WERI-Rb-1 (cell line): Measurements from ENCODE around the gene ANKRD26.
A peak's percentile ranks its signal among the peaks of the same experiment; 100 is the strongest.

Experiments
- DNase-seq: peaks from one replicate; pipeline ENCODE4 v3.0.0-alpha.2; 2020
- H3K27ac ChIP-seq: fragments of 250-450 bp; sonication (Bioruptor Pico); 2 replicates; pipeline ENCODE4 v1.5.1; 2020; ENCODE audit warnings: mild to moderate bottlenecking, moderate library complexity
- H3K27me3 ChIP-seq: fragments of 250-450 bp; sonication (Bioruptor Pico); 2 replicates; pipeline ENCODE4 v1.5.1; 2021; ENCODE audit warnings: mild to moderate bottlenecking, low read depth, moderate library complexity; ENCODE audit not compliant: insufficient read depth, severe bottlenecking
- H3K36me3 ChIP-seq: fragments of 250-450 bp; sonication (Bioruptor Pico); 2 replicates; pipeline ENCODE4 v1.5.1; 2020; ENCODE audit warnings: mild to moderate bottlenecking, moderate library complexity
- H3K4me3 ChIP-seq: 2 replicates; pipeline ENCODE4 v1.5.1; 2011; ENCODE audit warnings: low read depth, mild to moderate bottlenecking, control low read depth, low read length
- H3K9me3 ChIP-seq: fragments of 250-450 bp; sonication (Bioruptor Pico); 2 replicates; pipeline ENCODE4 v1.5.1; 2021; ENCODE audit warnings: mild to moderate bottlenecking, moderate library complexity; ENCODE audit not compliant: severe bottlenecking
- TF ChIP-seq, protein P1 (sequence below): IDR thresholded peaks from 2 replicates; pipeline ENCODE4 v1.5.1; 2011; ENCODE audit warnings: low read depth, mild to moderate bottlenecking, control low read depth, inconsistent platforms, low read length

Gene ANKRD26

GRCh38 chr10:27134371-27134770, 34.1 kb upstream of the ANKRD26 start:
- Histone ChIP-seq H3K4me3 (no peak overlapping the region), H3K9me3 (no peaks in the 10 kb centered on the region), H3K36me3 (peaks cover 3% of the 10 kb centered on the region), H3K27ac (no peak overlapping the region), H3K27me3 (no peaks in the 10 kb centered on the region)
- TF ChIP-seq, protein P1, sequence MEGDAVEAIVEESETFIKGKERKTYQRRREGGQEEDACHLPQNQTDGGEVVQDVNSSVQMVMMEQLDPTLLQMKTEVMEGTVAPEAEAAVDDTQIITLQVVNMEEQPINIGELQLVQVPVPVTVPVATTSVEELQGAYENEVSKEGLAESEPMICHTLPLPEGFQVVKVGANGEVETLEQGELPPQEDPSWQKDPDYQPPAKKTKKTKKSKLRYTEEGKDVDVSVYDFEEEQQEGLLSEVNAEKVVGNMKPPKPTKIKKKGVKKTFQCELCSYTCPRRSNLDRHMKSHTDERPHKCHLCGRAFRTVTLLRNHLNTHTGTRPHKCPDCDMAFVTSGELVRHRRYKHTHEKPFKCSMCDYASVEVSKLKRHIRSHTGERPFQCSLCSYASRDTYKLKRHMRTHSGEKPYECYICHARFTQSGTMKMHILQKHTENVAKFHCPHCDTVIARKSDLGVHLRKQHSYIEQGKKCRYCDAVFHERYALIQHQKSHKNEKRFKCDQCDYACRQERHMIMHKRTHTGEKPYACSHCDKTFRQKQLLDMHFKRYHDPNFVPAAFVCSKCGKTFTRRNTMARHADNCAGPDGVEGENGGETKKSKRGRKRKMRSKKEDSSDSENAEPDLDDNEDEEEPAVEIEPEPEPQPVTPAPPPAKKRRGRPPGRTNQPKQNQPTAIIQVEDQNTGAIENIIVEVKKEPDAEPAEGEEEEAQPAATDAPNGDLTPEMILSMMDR = no peak
- no peak for DNase-seq

DNA sequence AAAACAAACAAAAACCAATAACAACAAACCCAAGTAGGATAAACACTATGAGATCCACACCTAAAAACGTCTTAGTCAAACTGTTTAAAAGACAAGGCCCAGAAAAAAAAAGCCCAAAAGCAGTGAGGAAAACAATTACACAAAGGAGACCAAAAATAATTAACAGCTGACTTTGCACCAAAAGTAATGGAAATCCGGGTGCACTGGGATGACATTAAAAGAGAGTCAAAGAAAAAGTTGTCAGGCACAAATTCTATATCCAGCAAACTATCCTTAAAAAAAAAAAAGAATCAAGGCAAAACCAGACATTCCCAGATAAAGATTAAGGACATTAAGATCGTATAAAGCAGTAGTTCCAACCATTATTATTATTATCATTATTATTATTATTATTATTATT, 7.9 kb upstream of the ANKRD26 start:
- Histone ChIP-seq H3K27me3 (no peaks in the 10 kb centered on the region), H3K27ac (no peak overlapping the region), H3K9me3 (no peaks in the 10 kb centered on the region), H3K4me3 (no peak overlapping the region), H3K36me3 (peaks cover 3% of the 10 kb centered on the region; the same call in 1 of the 2 replicates)
- TF ChIP-seq, protein P1 = no peak
- no peak for DNase-seq

DNA sequence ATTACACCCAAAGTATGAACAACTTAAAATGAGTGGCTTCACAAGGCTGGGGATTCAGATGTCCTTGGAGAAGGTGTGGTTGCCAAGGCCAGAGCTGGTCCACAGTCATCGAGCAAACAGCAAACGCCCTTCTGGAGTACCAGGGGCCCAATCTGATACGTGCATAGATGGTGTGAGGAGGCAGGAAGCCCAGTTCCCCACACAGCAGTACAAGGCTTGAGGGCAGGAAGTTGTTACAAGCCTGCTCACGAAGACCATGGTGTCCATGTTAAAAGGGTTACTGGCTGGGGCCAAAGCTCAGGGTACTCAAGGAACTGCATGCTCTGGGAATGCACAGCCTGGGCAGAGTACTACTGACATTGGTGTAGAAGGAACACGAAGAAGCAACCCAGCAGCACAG, 4.6 kb upstream of the ANKRD26 start:
- Histone ChIP-seq H3K27me3 (no peaks in the 10 kb centered on the region), H3K36me3 (no peaks in the 10 kb centered on the region), H3K4me3 (no peak overlapping the region), H3K9me3 (no peaks in the 10 kb centered on the region), H3K27ac (no peak overlapping the region)
- DNase-seq = no peak
- TF ChIP-seq, protein P1 = no peak

DNA sequence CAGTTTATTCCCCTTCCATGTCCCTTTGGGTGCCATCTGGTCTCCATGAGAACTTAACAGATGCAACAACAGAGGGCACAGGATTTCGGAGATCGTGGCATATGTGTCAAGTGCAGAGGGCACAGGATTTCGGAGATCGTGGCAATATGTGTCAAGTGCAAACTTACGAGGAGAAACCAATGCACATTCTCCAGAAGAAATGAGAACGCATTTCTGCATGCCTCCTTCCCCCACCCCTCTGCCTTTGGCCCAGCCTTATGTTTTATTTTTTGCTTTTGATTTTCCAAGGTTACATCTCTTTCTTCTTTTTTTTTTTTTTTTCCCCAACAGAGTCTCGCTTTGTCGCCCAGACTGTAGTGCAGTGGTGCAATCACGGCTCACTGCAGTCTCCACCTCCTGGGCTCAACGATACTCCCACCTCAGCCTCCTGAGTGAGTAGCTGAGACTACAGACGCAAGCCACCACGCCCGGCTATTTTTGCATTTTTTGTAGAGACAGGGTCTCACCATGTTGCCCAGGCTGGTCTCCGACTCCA, 586 bp upstream of the ANKRD26 start:
- peak overlapping the region; percentile 88 for H3K27ac ChIP-seq
- no peaks in the 10 kb centered on the region for H3K27me3 ChIP-seq
- TF ChIP-seq, protein P1 = no peak
- no peaks in the 10 kb centered on the region for H3K9me3 ChIP-seq
- no peak for DNase-seq
- peak overlapping the region; percentile 65 for H3K4me3 ChIP-seq
- no peaks in the 10 kb centered on the region for H3K36me3 ChIP-seq

DNA sequence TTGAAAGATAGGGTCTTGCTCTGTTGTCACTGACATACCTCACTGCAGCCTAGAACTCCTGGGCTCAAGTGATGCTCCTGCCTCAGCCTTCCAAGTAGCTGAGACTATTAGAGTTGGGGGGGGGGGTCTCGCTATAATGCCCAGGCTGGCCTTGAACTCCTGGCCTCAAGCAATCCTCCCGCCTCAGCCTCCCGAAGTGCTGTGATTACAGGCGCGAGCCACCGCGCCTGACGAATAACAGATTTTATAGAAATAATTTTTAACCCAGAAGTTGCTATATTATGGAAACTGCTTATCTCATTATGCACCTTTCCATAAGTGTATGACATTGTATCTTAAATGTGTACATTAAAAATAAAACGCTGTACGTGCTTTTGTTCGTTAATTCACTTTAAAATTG, 846 bp downstream of the ANKRD26 start:
- TF ChIP-seq, protein P1 = no peak
- Histone ChIP-seq H3K36me3 (peaks cover under 1% of the 10 kb centered on the region; the same call in 1 of the 2 replicates), H3K9me3 (no peaks in the 10 kb centered on the region), H3K4me3 (peak overlapping the region; percentile 65), H3K27me3 (no peaks in the 10 kb centered on the region), H3K27ac (peak overlapping the region; percentile 88)
- DNase-seq = no peak
